ENCODE measurements around the gene CDH19. TPM values are rescaled to one million over a fixed set of nuclear protein-coding genes. Genes with fewer than 3 reads are reported as not detected.

CDH19 gene
- polyA plus RNA-seq, 3 donors, result 0.01 TPM; not detected in 2

DNA sequence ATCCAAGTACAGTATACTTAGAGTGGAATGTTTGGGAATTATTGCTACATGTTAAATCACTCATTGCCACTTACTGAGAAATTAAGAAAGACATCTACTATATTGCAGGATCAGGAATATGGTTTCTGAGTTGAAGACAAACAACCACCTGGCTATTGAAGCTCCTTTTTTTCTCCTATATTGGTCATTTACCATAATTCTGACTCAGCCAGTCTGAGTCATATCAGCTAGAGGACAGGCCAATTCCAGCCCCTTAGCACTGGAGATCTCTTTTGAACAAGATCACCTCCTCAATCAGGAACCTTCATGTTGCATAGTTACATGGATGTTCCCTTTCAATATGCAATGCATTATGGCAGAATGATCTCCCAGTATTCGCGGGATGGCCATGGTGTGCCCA is 42.7 kb upstream of the CDH19 start:
- no peak overlapping the region for H3K27ac ChIP-seq (ENCODE audit: low read depth in 1 of 2, low read length in 2 of 2)
- WGBS (ENCODE audit: insufficient coverage), result 100% methylated on average over 2 of the region's 2 CpGs
- H2AFZ ChIP-seq (ENCODE audit: insufficient read depth, low read depth, low read length, poor library complexity, severe bottlenecking), result no peak overlapping the region
- no peaks in the 10 kb centered on the region for H3K9me3 ChIP-seq (replicated peaks in 1 of 2; ENCODE audit: control insufficient read depth in 1 of 2, insufficient read depth in 1 of 2, low read length in 2 of 2)
- no peak overlapping the region for H3K4me2 ChIP-seq (replicated peaks; ENCODE audit: extremely low read depth, low read length, poor library complexity, severe bottlenecking)
- no peaks in the 10 kb centered on the region for H3K4me1 ChIP-seq (ENCODE audit: control insufficient read depth in 1 of 2, insufficient read depth in 2 of 2, low read length in 2 of 2)
- peaks cover 0 to 3% (median 0%) of the 10 kb centered on the region in 7 donors for H3K9me3 Mint-ChIP-seq
- no peaks in the 10 kb centered on the region for H3K79me2 ChIP-seq (ENCODE audit: insufficient read depth, low read length)
- H3K36me3 ChIP-seq (replicated peaks in 1 of 2; ENCODE audit: control insufficient read depth in 1 of 2, insufficient read depth in 2 of 2, low read length in 2 of 2), result no peaks in the 10 kb centered on the region
- no peaks in the 10 kb centered on the region for H4K20me1 ChIP-seq (ENCODE audit: insufficient read depth, low read length)
- no peaks in the 10 kb centered on the region for H3K4me1 Mint-ChIP-seq
- no peak overlapping the region for H3K9ac ChIP-seq (ENCODE audit: insufficient read depth, low read length, poor library complexity, severe bottlenecking)
- no peaks in the 10 kb centered on the region for H3K27me3 Mint-ChIP-seq (ENCODE audit: low read depth in 3 of 3)
- H3K36me3 Mint-ChIP-seq, result no peaks in the 10 kb centered on the region
- no peak overlapping the region for H3K4me3 Mint-ChIP-seq
- DNase-seq, result no peak
- intact Hi-C loops (cut with micrococcal nuclease), result no loop called here
- H3K27ac Mint-ChIP-seq, result no peak overlapping the region
- no peaks in the 10 kb centered on the region for H3K27me3 ChIP-seq (ENCODE audit: control insufficient read depth in 2 of 2, insufficient read depth in 2 of 2, low read length in 2 of 2)
- no peak overlapping the region for H3K4me3 ChIP-seq (replicated peaks in 1 of 3; ENCODE audit: low read depth in 2 of 3, low read length in 3 of 3)
- TF ChIP-seq, protein P1, sequence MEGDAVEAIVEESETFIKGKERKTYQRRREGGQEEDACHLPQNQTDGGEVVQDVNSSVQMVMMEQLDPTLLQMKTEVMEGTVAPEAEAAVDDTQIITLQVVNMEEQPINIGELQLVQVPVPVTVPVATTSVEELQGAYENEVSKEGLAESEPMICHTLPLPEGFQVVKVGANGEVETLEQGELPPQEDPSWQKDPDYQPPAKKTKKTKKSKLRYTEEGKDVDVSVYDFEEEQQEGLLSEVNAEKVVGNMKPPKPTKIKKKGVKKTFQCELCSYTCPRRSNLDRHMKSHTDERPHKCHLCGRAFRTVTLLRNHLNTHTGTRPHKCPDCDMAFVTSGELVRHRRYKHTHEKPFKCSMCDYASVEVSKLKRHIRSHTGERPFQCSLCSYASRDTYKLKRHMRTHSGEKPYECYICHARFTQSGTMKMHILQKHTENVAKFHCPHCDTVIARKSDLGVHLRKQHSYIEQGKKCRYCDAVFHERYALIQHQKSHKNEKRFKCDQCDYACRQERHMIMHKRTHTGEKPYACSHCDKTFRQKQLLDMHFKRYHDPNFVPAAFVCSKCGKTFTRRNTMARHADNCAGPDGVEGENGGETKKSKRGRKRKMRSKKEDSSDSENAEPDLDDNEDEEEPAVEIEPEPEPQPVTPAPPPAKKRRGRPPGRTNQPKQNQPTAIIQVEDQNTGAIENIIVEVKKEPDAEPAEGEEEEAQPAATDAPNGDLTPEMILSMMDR (IDR thresholded peaks at IDR 0.05), result no peak

DNA sequence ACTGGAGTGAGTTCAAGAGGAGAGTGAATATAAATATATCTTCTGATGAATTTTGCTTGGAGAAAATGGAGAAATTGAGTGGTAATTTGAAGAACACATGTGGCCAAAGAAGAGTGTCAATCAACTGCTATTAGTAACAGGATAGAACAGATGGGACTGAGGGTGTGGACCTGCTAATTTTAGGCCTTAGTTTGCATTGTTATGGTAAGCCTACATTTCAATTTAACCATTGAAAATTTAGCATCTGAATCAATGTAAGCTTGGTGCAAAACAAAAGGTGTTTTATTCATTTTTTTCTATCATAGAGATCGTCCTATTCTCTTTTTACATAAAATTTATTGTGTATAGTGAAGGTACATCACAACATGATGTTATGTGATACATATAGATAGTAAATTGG is 42.1 kb upstream of the CDH19 start:
- H3K4me3 Mint-ChIP-seq, result no peak overlapping the region
- peaks cover 0 to 3% (median 0%) of the 10 kb centered on the region in 7 donors for H3K9me3 Mint-ChIP-seq
- Histone ChIP-seq H3K4me1 (ENCODE audit: control insufficient read depth in 1 of 2, insufficient read depth in 2 of 2, low read length in 2 of 2) (peaks cover under 1 to 1% of the 10 kb centered on the region in 2 donors), H3K36me3 (replicated peaks in 1 of 2; ENCODE audit: control insufficient read depth in 1 of 2, insufficient read depth in 2 of 2, low read length in 2 of 2) (no peaks in the 10 kb centered on the region), H2AFZ (ENCODE audit: insufficient read depth, low read depth, low read length, poor library complexity, severe bottlenecking) (no peak overlapping the region), H3K9me3 (replicated peaks in 1 of 2; ENCODE audit: control insufficient read depth in 1 of 2, insufficient read depth in 1 of 2, low read length in 2 of 2) (no peaks in the 10 kb centered on the region), H3K27me3 (ENCODE audit: control insufficient read depth in 2 of 2, insufficient read depth in 2 of 2, low read length in 2 of 2) (no peaks in the 10 kb centered on the region), H4K20me1 (ENCODE audit: insufficient read depth, low read length) (no peaks in the 10 kb centered on the region), H3K27ac (ENCODE audit: low read depth in 1 of 2, low read length in 2 of 2) (no peak overlapping the region), H3K79me2 (ENCODE audit: insufficient read depth, low read length) (no peaks in the 10 kb centered on the region), H3K4me3 (replicated peaks in 1 of 3; ENCODE audit: low read depth in 2 of 3, low read length in 3 of 3) (no peak overlapping the region), H3K9ac (ENCODE audit: insufficient read depth, low read length, poor library complexity, severe bottlenecking) (no peak overlapping the region), H3K4me2 (replicated peaks; ENCODE audit: extremely low read depth, low read length, poor library complexity, severe bottlenecking) (no peak overlapping the region)
- no peak for DNase-seq
- peaks cover 3% of the 10 kb centered on the region for H3K4me1 Mint-ChIP-seq
- no peaks in the 10 kb centered on the region for H3K36me3 Mint-ChIP-seq
- WGBS (ENCODE audit: insufficient coverage), result no CpG with 5 or more reads among the region's 1 CpG
- intact Hi-C loops (cut with micrococcal nuclease), result no loop called here
- no peaks in the 10 kb centered on the region for H3K27me3 Mint-ChIP-seq (ENCODE audit: low read depth in 3 of 3)
- no peak overlapping the region for H3K27ac Mint-ChIP-seq
- TF ChIP-seq, protein P1 (IDR thresholded peaks at IDR 0.05), result no peak
